ENCODE data around the gene GLE1.

The GLE1 gene

DNA sequence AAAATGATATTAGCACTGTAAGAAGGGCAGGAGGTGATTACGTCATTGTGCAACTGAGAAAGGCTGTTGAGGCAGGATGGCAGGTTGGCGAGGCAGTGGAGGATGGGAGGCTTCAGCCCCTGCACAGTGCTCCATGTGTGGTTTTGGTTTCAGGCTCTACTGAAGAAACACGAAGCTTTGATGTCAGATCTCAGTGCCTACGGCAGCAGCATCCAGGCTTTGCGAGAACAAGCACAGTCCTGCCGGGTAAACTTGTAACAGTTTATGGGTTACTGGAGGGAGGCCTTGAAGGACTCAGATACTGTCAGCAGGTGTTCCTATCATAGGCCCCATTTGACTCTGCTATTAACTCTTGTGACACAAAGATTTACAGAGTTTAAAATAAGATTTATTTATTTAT is 82.9 kb downstream of the GLE1 start:
- DNase-seq (ENCODE audit: low read depth, low spot score) = no peak
- peaks cover 82% of the 10 kb centered on the region for H3K36me3 ChIP-seq (ENCODE audit: insufficient read depth, low read length)
- TF ChIP-seq FOXP2 (optimal IDR thresholded peaks at IDR 0.05; ENCODE audit: control extremely low read depth, extremely low read length, insufficient read depth) = no peak
- TF ChIP-seq POLR2AphosphoS5 (IDR thresholded peaks at IDR 0.05; ENCODE audit: borderline replicate concordance, low read depth, low read length) = no peak
- no peak for TF ChIP-seq EZH2 (IDR thresholded peaks at IDR 0.05)

DNA sequence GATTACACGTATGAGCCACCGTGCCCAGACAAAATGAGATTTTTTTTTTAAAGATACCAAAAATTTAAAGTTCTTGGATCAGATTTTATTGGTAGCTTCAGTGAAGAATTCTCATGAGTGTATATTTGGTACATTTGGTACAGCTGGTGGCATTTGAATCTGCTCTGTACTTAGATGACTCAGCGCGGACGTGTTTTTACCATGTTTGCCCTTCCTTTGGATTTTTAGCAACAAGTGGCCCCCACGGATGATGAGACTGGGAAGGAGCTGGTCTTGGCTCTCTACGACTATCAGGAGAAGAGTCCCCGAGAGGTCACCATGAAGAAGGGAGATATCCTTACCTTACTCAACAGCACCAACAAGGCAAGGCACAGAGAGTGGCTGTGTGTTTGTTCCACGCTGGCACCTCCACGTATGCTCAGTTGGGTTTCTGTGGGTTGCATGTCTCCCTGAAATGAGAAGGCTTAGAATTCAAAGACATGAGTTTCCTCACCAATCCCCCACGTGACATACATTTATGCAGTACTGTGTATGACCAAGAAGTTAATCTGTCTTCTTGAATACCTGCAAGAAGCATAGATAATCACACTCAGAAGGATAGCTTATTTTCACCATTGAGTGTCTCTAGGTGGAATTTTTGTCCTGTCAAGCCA is 84.2 kb downstream of the GLE1 start:
- no peak overlapping the region for H3K4me3 ChIP-seq
- no peak overlapping the region for H3K9ac ChIP-seq (ENCODE audit: insufficient read length)
- no peak overlapping the region for H3K27ac ChIP-seq
- no peak for TF ChIP-seq FOXP2 (optimal IDR thresholded peaks at IDR 0.05; ENCODE audit: control extremely low read depth, extremely low read length, insufficient read depth)
- no peak for TF ChIP-seq POLR2AphosphoS5 (IDR thresholded peaks at IDR 0.05; ENCODE audit: borderline replicate concordance, low read depth, low read length)
- TF ChIP-seq EZH2 (IDR thresholded peaks at IDR 0.05) = no peak
- peaks cover 82% of the 10 kb centered on the region for H3K36me3 ChIP-seq (ENCODE audit: insufficient read depth, low read length)
- H3K9me3 ChIP-seq (ENCODE audit: low read depth, low read length) = no peaks in the 10 kb centered on the region
- no peak for DNase-seq (ENCODE audit: low read depth, low spot score)

More for the DNA sequence above, 82.9 kb downstream of the GLE1 start:
- Histone ChIP-seq H3K4me3 (no peak overlapping the region), H3K9ac (ENCODE audit: insufficient read length) (no peak overlapping the region), H3K27ac (no peak overlapping the region), H3K9me3 (ENCODE audit: low read depth, low read length) (no peaks in the 10 kb centered on the region)

Data from SK-N-MC (cell line).